ENCODE data around the gene MRPL50.

Gene MRPL50

GRCh38 chr9:101383361-101383760 is 15.1 kb downstream of the MRPL50 start:
- no peak for DNase-seq (ENCODE audit: low spot score)
- ChIA-PET POLR2A (ENCODE audit: low non-redundant PET) (no interaction called here), CTCF (interaction anchor here (0.5 kb wide), 1 partner anchor 8 kb away, joined by 4 read pairs; no protein-coding TSS in a partner anchor)
- no peak for TF ChIP-seq CTCF (conservative IDR thresholded peaks at IDR 0.05; ENCODE audit: low read depth)
- no peak overlapping the region for H3K27ac ChIP-seq

- POLR2A ChIA-PET (ENCODE audit: low non-redundant PET), result no interaction called here
Observed at GRCh38 chr9:101381833-101382342, 16.5 kb downstream of the MRPL50 start.

GRCh38 chr9:101381118-101381517 is 17.3 kb downstream of the MRPL50 start:
- ChIA-PET CTCF (interaction anchor here (0.6 kb wide), 1 partner anchor 525 kb away, joined by 3 read pairs; no protein-coding TSS in a partner anchor), POLR2A (ENCODE audit: low non-redundant PET) (interaction anchor here (0.6 kb wide), 1 partner anchor 921 kb away, joined by 3 read pairs; no protein-coding TSS in a partner anchor)
- DNase-seq (ENCODE audit: low spot score), result no peak
- TF ChIP-seq CTCF (conservative IDR thresholded peaks at IDR 0.05; ENCODE audit: low read depth), result no peak
- H3K27ac ChIP-seq, result no peak overlapping the region

More at GRCh38 chr9:101381833-101382342, 16.5 kb downstream of the MRPL50 start:
- no peak overlapping the region for H3K27ac ChIP-seq
- CTCF ChIA-PET, result no interaction called here
- TF ChIP-seq CTCF (conservative IDR thresholded peaks at IDR 0.05; ENCODE audit: low read depth), result no peak
- no peak for DNase-seq (ENCODE audit: low spot score)

GRCh38 chr9:101380295-101380694 is 18.1 kb downstream of the MRPL50 start:
- CTCF ChIA-PET, result interaction anchor here (0.6 kb wide), 1 partner anchor 193 kb away, joined by 3 read pairs; no protein-coding TSS in a partner anchor
- POLR2A ChIA-PET (ENCODE audit: low non-redundant PET), result interaction anchor here (0.6 kb wide), 1 partner anchor 920 kb away, joined by 3 read pairs; no protein-coding TSS in a partner anchor
- no peak for DNase-seq (ENCODE audit: low spot score)
- no peak for TF ChIP-seq CTCF (conservative IDR thresholded peaks at IDR 0.05; ENCODE audit: low read depth)
- H3K27ac ChIP-seq, result no peak overlapping the region

GRCh38 chr9:101376111-101376848 is 22.1 kb downstream of the MRPL50 start:
- DNase-seq (ENCODE audit: low spot score), result peak; percentile 80
- TF ChIP-seq CTCF (conservative IDR thresholded peaks at IDR 0.05; ENCODE audit: low read depth), result no peak
- ChIA-PET CTCF (interaction anchor here (0.6 kb wide), 1 partner anchor 300 kb away, joined by 5 read pairs; no protein-coding TSS in a partner anchor), POLR2A (ENCODE audit: low non-redundant PET) (no interaction called here)
- peak overlapping the region; percentile 34; the same call in 1 of the 2 replicates for H3K27ac ChIP-seq

GRCh38 chr9:101375546-101375945 is 22.9 kb downstream of the MRPL50 start:
- DNase-seq (ENCODE audit: low spot score), result no peak
- POLR2A ChIA-PET (ENCODE audit: low non-redundant PET), result no interaction called here
- TF ChIP-seq CTCF (conservative IDR thresholded peaks at IDR 0.05; ENCODE audit: low read depth), result no peak
- CTCF ChIA-PET, result no interaction called here
- no peak overlapping the region for H3K27ac ChIP-seq

Measured in RWPE1 (cell line).